GM21390 (cell line): ENCODE data around the gene PRKCH.
"Not testable (repeated sequence)": the region's sequence is repeated elsewhere in the genome, so short reads cannot be mapped to it uniquely, and the experiment has no call there.

ENCODE experiments used
- ATAC-seq: cut with Tn5 transposase; IDR thresholded peaks from one replicate; pipeline ENCODE4 v1.9.1; 2021; ENCODE audit not compliant: unreplicated experiment

Gene PRKCH

DNA sequence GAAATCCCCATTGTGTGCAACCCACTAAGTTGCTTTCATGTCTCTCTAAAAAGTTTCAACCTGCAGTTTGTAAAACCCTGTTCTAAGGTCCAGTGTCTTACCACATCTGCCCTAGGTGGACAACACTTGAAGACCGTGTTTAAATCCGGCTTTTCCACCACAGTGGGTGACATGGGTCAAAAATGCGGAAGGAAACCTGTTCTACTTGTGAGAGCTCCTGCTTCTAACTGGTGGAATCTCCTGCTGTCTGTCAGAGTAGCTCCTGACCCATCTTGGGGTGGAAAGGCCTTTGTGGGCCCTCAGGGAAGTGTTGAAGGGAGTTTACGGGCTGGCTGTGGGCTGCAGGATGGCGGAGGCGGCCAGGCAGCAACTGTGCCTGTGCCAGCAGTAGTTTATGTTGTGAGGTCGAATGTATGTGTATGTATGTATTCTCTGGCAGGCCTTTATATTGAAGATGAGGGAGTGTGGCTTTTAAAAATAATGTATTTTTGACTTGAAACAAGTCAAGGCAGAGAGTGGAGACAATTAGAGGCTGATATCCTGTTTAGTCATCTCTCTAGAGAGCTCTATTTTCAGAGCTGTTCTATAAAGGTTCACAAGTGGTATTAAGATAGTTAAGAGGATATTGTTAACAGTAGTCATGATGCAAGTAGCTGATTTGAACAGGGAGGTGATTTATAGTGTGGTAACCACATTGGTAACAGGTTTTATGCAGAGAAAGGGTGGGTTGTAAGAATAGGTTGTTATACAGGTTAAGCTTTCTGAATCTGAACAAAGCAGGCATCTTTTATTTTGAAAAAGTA, 67.0 kb downstream of the PRKCH start:
- peak; percentile 74 for ATAC-seq

DNA sequence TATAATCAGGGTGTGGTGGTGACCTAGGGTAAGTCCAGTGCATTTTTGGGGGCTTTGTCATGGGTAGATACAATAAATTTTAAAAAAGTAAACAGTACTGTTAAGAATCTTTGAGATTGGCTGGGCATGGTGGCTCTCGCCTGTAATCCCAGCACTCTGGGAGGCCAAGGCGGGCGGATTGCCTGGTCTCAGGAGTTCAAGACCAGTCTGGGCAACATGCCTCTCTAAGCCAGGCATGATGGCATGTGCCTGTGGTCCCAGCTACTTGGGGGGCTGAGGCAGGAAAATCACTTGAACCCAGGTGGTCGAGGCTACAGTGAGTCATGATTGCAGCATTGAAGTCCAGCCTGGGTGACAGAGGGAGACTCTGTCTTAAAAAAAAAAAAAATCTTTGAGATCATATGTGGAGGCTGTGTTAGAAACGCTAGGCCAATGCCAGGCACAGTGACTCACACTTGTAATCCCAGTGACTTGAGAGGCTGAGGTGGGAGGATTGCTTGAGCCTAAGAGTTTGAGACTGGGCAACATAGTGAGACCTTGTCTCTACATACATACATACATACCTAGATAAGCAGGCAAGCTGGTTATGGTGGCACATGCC, 67.7 kb downstream of the PRKCH start:
- ATAC-seq = no peak

DNA sequence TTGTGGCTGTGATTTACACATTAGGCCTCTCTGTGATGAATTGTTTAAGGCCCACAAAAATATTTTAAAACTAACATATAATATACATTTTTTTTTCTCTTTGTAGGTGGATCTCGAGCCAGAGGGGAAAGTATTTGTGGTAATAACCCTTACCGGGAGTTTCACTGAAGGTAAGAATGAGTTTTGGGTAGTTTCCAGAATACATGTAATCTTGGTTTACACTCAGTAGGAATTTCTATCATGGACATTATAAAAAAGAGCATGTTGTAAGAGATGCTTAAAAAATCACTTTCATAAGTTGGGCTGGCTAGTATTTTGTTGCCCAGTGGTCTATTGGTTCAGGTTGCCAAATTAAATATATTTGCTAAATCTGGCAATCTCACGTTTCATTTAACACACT, 69.7 kb downstream of the PRKCH start:
- no peak for ATAC-seq

DNA sequence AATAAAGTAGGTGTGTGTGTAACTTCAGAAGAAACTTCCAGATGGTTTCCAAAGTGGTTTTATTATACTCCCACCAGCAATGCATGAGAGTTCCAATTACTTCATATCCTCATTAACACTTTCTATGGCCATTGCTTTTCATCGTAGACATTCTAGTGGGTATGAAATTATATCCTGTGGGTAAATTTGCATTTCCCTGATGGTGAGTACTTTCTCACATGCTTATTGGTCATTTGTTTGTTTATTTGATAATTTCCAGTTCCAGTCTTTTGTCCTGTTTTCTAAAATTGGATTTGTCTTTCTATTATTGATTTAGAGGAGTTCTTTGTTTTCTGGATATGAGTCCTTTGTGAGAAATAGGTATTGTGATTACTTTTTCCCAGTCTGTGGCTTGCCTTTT, 70.9 kb downstream of the PRKCH start:
- ATAC-seq = no peak

DNA sequence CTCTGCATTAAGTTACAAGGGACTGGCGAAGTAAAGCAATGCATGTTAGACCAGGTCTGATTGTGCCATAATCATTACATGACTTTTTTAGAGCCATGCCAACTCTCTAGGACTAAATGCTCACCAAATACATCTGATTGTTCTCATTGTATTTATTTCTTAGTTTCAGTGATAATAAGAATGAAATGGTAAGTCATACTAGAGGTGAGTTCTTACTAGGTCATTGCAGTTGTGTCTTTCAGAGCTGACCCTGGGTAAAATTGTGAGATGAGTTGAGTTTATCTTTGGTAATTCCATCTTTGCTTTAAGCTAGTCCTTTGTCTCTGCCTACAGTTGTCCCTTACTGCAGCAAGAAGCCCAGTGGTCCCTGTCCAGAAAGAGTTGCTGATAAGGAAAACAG, 73.2 kb downstream of the PRKCH start:
- ATAC-seq = no peak

DNA sequence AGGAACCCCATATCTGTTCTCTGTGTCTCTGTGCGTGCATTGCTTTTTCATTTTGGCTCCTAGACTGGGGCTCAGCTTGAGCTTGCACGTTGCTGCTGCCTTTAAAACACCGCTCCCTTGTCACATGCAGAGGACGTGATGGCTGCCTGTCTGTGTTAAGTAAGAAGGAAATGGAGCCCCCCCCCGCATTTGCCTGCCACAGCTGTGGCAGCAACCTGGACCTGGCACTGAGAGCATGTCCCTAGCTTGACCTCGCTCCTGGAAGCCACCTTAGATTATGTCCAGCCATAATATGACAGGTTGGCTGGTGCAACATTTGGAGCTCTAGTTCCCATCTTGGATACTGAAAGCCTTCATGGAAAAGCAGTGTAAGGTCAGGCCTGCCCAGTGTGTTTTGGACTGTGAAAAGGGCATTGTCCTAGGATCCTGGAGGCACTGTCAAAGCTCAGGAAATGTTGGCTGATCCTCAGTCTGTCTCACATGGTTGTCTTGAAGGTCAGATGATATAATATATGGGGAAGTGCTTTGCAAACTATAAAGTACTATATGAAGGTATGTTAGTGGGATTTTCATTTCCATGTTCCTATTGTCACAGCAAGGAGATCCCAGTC, 73.8 kb downstream of the PRKCH start:
- ATAC-seq = no peak

DNA sequence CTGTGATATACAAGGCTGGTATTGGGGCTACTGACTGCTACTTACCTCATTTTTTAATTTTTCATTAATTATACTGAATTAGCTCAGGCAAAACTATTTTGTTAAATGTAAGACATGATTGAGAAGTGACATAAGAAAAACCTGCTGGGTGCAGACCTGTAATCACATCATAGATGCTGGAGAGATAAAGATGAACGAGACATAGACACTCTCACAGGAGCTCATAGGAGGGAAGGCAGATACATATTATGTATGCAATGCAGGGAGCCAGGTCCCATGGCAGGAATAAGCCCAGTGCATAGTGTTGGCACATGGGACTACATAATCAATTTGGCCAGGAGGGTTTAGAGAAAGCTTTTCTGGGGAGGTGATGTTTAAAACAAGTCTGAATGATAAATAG, 74.9 kb downstream of the PRKCH start:
- no peak for ATAC-seq

DNA sequence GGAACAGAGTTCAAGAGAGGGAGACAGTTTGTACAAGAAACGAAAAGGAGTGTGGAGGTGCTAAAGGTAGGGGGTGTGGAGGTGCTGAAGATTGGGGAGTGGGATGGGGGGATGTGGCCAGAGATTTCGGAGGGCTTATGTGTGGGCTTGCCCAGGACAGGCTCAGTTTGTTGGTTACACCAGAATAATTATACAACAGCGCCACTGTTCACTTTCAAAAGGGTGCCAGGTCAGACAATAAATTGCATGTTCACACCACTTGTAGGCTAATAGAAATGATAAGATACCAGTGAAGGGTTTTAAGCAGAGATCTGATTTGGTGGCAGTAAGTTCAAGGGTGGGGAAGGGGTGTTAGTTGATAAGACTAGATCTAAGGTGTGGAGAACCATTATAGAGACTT, 75.3 kb downstream of the PRKCH start:
- ATAC-seq = no peak

DNA sequence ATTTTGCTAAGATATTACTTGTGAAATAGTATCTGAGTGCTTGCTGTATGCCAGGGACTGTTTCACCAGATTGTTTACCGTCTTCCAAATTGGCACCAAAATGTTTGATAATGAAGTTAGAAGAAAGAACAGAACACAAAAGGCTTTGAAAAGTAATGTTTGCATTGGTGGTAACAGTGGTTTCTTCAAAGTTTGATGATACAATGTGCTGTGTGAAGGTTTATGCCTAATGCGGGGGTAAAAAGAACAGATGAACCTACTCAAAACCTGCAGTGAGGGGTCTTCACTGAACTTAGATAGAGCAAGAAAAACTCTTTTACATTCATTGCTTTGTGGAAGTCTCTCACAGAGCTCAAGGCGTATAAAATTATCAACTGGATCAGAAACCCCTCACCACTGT, 76.2 kb downstream of the PRKCH start:
- ATAC-seq = no peak

DNA sequence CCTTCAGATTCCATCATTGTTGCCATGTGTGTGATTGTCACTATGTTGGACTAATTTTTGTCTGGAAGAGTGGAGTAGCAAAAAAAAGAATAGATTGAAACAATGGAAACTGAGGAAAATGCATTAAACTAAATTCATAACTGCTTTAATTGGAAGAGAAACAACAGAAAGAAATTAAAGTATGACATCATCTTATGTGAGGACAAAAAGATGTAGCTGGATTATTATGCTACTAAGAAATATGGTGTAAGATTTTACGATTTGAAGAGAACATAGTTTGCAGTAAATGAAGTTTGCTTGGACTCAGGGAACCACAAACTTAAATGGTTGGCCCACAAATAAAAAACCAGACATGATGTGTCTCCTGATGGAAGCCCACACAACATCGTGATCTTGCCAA, 76.8 kb downstream of the PRKCH start:
- ATAC-seq = no peak

DNA sequence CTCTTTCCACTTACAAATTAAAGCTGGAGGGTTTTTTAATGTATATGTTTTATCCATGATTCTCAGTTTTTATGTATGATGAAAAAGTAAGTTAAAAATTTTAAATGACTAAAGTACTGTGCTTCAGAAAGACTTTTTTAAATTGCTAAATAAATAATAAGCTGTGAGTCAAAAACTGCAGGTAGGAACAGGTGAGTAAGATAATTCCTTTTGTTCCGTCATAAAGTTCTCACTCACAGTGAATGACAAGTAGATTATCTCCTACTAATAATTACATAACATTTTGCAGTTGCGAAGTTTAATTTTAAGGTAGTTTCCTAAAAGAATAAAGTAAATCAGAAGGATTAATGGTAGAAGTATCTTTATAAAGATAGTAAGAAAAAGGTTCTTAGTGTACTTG, 78.0 kb downstream of the PRKCH start:
- ATAC-seq = no peak

DNA sequence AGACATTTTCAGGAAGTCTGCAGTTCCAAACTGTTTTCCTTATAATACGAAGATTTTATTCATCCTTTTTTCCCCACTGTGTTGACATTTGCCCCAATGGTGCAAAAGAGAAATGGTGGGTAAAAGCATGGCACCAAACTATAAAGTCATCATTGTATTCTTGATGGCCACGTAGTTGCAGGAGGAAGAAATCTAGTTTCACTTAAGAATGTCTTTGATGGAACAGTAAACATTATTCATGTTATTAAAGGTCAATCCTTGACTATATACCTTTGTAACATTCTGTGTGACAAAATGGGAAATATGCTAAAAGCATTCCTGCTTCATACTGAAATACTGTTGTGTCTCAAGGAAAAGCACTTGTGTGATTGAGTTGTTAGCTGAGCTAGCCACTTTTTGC, 80.1 kb downstream of the PRKCH start:
- ATAC-seq = no peak

DNA sequence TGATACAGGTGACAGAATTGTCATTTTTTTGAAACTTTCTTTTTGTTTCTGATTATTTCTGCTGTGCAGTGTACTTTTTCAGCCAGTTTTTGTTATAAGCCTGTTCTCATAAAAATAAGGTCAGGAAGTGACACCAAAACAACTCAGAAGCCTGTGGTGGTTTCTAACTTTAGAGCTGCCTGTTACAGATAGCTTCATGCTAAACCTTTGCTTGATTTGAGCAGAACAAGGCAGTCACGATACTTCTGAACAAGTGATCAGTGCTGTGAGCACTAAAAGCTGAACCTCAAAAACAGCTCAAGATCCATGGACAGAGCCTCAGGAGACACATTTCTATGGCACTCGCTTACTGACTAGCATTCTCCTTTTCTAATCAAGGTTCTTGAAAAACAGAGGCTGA, 82.0 kb downstream of the PRKCH start:
- peak; percentile 66 for ATAC-seq

DNA sequence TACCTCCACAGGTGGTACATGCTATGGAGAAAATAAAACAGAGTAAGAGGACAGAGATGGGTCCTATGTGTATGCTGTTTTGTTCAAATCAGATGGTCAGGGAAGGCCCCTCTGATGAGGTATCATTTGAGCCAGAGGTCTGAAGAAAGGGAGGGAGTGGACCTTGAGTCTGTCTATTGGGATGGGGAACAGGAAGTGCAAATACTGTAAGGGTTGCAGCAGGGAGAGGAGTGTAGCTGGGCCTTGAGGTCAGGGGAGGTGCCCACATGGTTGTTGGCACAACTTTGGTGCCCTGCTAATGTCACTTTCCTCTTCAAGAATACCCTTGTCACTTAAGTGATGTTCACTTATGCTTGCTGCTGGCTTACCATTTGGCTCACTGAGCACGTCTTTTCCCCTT, 83.3 kb downstream of the PRKCH start:
- no peak for ATAC-seq

DNA sequence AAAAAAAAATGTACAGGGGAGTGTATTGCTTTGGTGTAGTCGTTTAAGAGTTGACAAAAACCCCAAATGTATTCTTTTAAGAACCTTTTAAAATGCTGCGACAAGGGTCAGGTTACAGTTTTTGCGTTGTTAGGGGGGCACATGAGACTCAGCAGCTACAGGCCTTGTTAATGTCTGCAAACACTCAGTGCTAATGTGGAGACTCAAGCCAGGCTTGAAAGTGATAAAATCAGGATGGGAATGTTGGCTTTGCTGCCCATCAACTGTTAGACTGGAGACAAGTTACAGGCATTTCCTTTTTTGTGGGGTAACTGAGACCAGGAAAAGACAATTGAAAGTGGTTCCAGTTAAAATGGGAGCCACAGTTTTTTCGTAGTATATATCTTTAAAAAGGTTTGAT, 84.8 kb downstream of the PRKCH start:
- ATAC-seq = no peak

DNA sequence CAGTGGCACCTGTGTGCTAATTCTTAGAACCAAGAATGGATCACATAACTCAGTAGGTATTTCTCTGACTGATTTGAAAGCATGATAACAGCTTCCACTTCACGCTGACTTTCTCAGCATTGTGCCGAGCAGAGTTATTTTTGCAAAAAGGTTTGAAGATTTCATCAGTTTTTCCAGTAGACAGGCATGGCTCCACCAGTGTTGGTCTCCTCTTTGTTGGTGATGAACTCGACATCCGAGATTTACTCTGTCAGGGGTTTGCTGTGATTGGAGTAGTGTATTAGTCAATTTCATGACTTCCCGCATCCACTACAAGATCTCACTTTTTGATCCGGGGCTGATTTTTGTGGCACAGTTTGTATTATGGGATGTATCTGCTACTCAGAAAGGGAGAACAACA, 85.3 kb downstream of the PRKCH start:
- no peak for ATAC-seq

DNA sequence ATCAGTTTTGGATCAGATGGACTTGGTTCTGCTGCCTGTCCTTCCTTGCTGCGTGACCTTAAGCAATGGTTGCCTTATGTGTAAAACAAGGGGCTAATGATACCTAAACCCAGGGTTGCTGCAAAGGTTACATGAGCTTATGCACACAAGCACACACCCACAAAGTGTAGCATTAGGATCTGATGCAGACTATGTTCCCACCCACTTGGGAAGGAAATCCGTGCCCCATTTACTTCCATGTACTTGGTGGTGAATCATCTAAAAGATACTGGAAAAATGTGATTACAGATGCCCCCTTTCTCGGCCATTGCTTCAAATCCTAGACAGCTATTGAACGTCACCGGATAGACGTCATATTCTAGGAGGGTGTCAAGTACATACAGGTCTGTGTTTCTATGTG, 87.1 kb downstream of the PRKCH start:
- ATAC-seq = no peak

DNA sequence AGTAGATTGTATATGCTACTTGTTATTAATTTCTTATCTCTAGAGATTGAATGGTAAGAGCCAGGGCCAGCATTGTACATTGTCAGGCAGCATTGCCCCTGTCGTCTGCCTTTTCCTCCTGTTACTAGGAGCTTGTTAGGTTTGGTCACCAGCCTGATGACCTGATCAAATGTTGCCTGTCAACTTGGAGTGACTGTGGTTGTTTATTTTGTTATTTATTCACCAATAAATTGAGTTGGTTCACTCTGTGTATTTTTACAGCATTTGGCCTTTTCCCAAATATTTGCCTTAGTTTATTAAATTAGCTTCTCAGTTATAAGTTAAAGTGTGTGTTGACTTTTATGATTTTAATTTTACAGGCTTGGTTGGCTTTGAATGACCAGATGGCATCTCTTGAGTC, 88.4 kb downstream of the PRKCH start:
- ATAC-seq = no peak

DNA sequence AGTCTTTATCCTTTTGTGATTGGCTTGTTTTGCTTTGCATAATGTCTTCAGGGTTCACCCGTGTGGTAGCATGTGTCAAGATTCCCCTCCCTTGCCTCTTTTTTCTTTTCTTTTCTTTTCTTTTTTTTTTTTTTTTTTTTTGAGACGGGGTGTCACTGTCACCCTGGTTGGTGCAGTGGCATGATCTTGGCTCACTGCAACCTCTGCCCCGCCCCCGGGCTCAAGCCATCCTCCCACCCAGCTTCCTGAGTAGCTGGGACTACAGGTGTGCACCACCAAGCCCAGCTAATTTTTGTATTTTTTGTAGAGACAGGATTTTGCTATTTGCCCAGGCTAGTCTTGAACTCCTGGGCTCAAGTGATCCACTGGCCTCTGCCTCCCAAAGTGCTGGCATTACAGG, 94.6 kb downstream of the PRKCH start:
- not testable (repeated sequence) for ATAC-seq

DNA sequence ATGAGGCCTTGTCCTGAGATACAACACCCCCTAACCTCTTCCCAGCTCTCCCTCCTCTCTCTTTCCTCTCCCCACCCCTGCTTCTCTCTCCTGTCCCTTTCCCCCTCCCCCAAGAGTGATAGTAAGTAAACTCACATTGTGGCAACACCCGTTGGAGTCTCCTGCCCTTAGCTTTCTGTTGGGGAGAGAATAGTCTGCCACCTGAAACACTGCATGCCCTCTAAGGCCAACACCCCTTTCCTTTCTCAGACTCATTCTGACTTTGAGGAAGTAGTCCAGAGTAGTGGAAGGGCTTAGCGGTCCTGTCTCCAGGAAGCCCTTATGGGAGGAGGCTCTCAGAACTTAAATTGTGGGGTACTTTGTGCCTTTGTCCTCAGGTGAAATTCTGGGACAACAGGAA, 95.2 kb downstream of the PRKCH start:
- no peak for ATAC-seq

DNA sequence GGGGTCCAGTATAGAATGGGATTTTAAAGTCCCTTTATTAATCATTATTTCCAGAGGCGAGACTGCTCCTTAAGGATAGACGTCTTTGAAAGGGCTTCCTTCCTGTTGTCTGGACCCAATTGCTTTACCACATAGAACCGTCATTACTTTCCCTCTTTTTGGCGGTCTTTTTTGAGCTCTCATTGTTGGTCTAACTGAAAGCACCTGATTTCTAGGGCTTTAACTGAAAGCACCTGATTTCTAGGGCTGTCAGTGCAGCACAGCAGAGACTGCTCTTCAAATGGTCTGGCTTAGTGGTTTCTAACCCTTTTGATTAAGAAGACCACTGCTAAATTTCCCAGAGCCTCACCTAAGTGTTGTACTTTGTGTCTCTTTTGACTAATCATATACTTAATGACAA, 95.8 kb downstream of the PRKCH start:
- ATAC-seq = no peak

DNA sequence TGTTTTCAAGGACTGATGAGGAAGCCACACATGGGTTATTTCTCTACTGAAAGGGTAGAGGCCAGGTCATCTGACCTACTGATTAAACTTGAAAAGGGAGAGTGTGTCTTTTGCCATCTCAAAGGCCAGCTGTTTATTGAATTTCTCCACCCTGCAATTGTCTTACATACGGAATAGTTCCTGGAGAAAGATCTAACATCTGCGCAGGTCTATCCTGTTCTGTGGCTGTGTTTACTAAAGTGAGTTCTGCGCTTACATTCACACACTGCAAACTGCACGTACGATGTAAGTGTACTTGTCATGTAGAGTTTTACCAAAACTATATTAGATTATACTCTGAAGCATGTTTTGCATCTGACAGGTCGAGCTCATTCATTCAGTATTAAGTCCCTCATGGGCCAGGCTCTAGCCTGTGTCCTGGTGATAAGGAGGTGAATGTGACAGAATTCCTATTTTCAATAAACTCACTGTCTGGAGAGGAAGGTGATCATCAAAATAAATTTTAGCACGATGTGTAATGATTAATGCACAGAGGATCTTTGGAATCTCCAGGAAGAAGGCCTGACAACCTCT, 96.6 kb downstream of the PRKCH start:
- no peak for ATAC-seq
